Ishikawa (cell line): ENCODE data around the gene EMCN.

Experiments
- RAD21 ChIP-seq: IDR thresholded peaks from 2 replicates; pipeline ENCODE4 v1.6.1; 2012; ENCODE audit warnings: low read depth
- TCF12 ChIP-seq: IDR thresholded peaks from 2 replicates; pipeline ENCODE4 v1.6.1; 2012; ENCODE audit warnings: low read depth
- TEAD4 ChIP-seq: IDR thresholded peaks from 2 replicates; pipeline ENCODE4 v1.6.1; 2012
- YY1 ChIP-seq: IDR thresholded peaks from 2 replicates; pipeline ENCODE4 v1.6.1; 2012; ENCODE audit warnings: low read depth

- TF ChIP-seq TEAD4 (no peak), YY1 (no peak), RAD21 (no peak), TCF12 (no peak)
Observed at GRCh38 chr4:100486496-100486895, 31.3 kb downstream of the EMCN start.
